Upper lobe of right lung (tissue), 1 donor: Measurements from ENCODE around the gene DCP1B. TPM values are rescaled to one million over a fixed set of nuclear protein-coding genes. Genes with fewer than 3 reads are reported as not detected.

Source experiments
- ATAC-seq: fragments of 200-7000 bp; cut with Tn5 transposase; one replicate; pipeline ENCODE4 v1.9.1; 2020; ENCODE audit warnings: mild to moderate bottlenecking, moderate library complexity
- DNase-seq: peaks from one replicate; pipeline ENCODE4 v3.0.0-alpha.2; 2020
- H3K27ac ChIP-seq: fragments of 200-600 bp; one replicate; pipeline ENCODE4 v1.8.0; 2022
- H3K27me3 ChIP-seq: fragments of 200-600 bp; one replicate; pipeline ENCODE4 v1.8.0; 2022; ENCODE audit warnings: mild to moderate bottlenecking
- H3K36me3 ChIP-seq: fragments of 200-600 bp; one replicate; pipeline ENCODE4 v1.8.0; 2022
- H3K4me1 ChIP-seq: fragments of 200-600 bp; one replicate; pipeline ENCODE4 v1.8.0; 2022
- H3K4me3 ChIP-seq: fragments of 200-600 bp; one replicate; pipeline ENCODE4 v1.8.0; 2022; ENCODE audit warnings: mild to moderate bottlenecking
- H3K9me3 ChIP-seq: fragments of 200-600 bp; one replicate; pipeline ENCODE4 v1.8.0; 2022
- CTCF ChIP-seq: fragments of 200-600 bp; IDR thresholded peaks from one replicate; pipeline ENCODE4 v1.8.0; 2022; ENCODE audit warnings: antibody characterized with exemption
- intact Hi-C: fragments of 100-400 bp; cut with DNase I; formaldehyde crosslinking; loops from one replicate; pipeline ENCODE4 v1.11.0; 2022
- total RNA-seq: library from RNA; stranded (reverse); fragmentation: NEBNext Ultra II Directional; extraction: Animal tissue kit (Norgen Biotek cat#: 25700); gene quantifications from one replicate; pipeline ENCODE4 v1.2.1, GENCODE V29; 2021
- donor health status: DM: no; HTN: yes; CAD: no; lungs with severe emphysema.

DCP1B gene
- total RNA-seq, 1 donor from 2014 or later: 12.8 TPM

GRCh38 chr12:1932264-1932777 lies 71.9 kb downstream of the DCP1B start:
- no peaks in the 10 kb centered on the region for H3K36me3 ChIP-seq
- no peak overlapping the region for H3K27ac ChIP-seq
- H3K4me3 ChIP-seq: no peak overlapping the region
- peak; percentile 68 for DNase-seq
- peak; percentile 10 for ATAC-seq
- TF ChIP-seq CTCF: no peak
- intact Hi-C loops: loop anchor here (10.0 kb wide), 1 partner anchor 298 kb away; no protein-coding TSS in a partner anchor
- peaks cover 4% of the 10 kb centered on the region for H3K27me3 ChIP-seq
- H3K9me3 ChIP-seq: no peaks in the 10 kb centered on the region
- no peaks in the 10 kb centered on the region for H3K4me1 ChIP-seq

- ATAC-seq (no peak), DNase-seq (no peak)
- intact Hi-C loops: loop anchor here (10.0 kb wide), 1 partner anchor 297 kb away; no protein-coding TSS in a partner anchor
- no peaks in the 10 kb centered on the region for H3K4me1 ChIP-seq
- no peak for TF ChIP-seq CTCF
- H3K27ac ChIP-seq: no peak overlapping the region
- no peaks in the 10 kb centered on the region for H3K36me3 ChIP-seq
- H3K9me3 ChIP-seq: no peaks in the 10 kb centered on the region
- H3K4me3 ChIP-seq: no peak overlapping the region
- peaks cover 4% of the 10 kb centered on the region for H3K27me3 ChIP-seq
These were observed 72.6 kb downstream of the DCP1B start for GRCh38 chr12:1931642-1932041.

- intact Hi-C loops: loop anchor here (10.0 kb wide), 1 partner anchor 296 kb away; no protein-coding TSS in a partner anchor
- Histone ChIP-seq H3K9me3 (no peaks in the 10 kb centered on the region), H3K36me3 (no peaks in the 10 kb centered on the region), H3K4me3 (no peak overlapping the region), H3K4me1 (no peaks in the 10 kb centered on the region), H3K27me3 (peaks cover 4% of the 10 kb centered on the region), H3K27ac (no peak overlapping the region)
- DNase-seq: peak; percentile 59
- no peak for ATAC-seq
- TF ChIP-seq CTCF: no peak
These were observed 73.3 kb downstream of the DCP1B start for GRCh38 chr12:1930803-1931597.

GRCh38 chr12:1929985-1930802 lies 74.1 kb downstream of the DCP1B start:
- Histone ChIP-seq H3K36me3 (no peaks in the 10 kb centered on the region), H3K9me3 (no peaks in the 10 kb centered on the region), H3K4me3 (no peak overlapping the region), H3K27me3 (peaks cover 4% of the 10 kb centered on the region), H3K4me1 (no peaks in the 10 kb centered on the region), H3K27ac (no peak overlapping the region)
- ATAC-seq (no peak), DNase-seq (peak; percentile 29)
- intact Hi-C loops: loop anchor here (10.0 kb wide), 1 partner anchor 295 kb away; no protein-coding TSS in a partner anchor
- no peak for TF ChIP-seq CTCF

GRCh38 chr12:1929241-1929984 lies 74.8 kb downstream of the DCP1B start:
- H3K4me3 ChIP-seq: no peak overlapping the region
- no peak overlapping the region for H3K27ac ChIP-seq
- TF ChIP-seq CTCF: no peak
- H3K36me3 ChIP-seq: no peaks in the 10 kb centered on the region
- no peaks in the 10 kb centered on the region for H3K9me3 ChIP-seq
- ATAC-seq (no peak), DNase-seq (no peak)
- intact Hi-C loops: no loop called here
- no peaks in the 10 kb centered on the region for H3K4me1 ChIP-seq
- H3K27me3 ChIP-seq: peaks cover 4% of the 10 kb centered on the region
